ENCODE data around the gene PPM1H.

PPM1H gene

GRCh38 chr12:62781136-62781880, 153.6 kb downstream of the PPM1H start:
- TF ChIP-seq CTCF (IDR thresholded peaks at IDR 0.05; ENCODE audit: borderline replicate concordance, extremely low read depth, low read length, poor library complexity, severe bottlenecking) = no peak
- no peak for TF ChIP-seq EZH2 (IDR thresholded peaks at IDR 0.05; ENCODE audit: borderline replicate concordance, low read depth, low read length, severe bottlenecking)
- H2AFZ ChIP-seq (ENCODE audit: low read depth, low read length) = no peak overlapping the region
- H3K36me3 ChIP-seq (ENCODE audit: insufficient read depth, low read length) = no peaks in the 10 kb centered on the region
- no peak overlapping the region for H3K9ac ChIP-seq (ENCODE audit: low read depth, low read length)
- no peaks in the 10 kb centered on the region for H4K20me1 ChIP-seq (ENCODE audit: insufficient read depth, low read length)
- H3K9me3 ChIP-seq (ENCODE audit: insufficient read depth, low read length, severe bottlenecking) = no peaks in the 10 kb centered on the region
- no peak overlapping the region for H3K4me2 ChIP-seq (ENCODE audit: insufficient read depth, low read length)
- 0 out of 2 replicates have a peak, but pooled peaks cover 4% of the 10 kb centered on the region for H3K4me1 ChIP-seq (ENCODE audit: insufficient read depth, low read length)
- H3K79me2 ChIP-seq (ENCODE audit: insufficient read depth, low read length) = no peaks in the 10 kb centered on the region
- DNase-seq (no peak), ATAC-seq (ENCODE audit: insufficient read depth, low read depth) (no peak)
- H3K4me3 ChIP-seq (ENCODE audit: low read depth in 1 of 2, low read length in 2 of 2) = no peak overlapping the region
- no peaks in the 10 kb centered on the region for H3K27me3 ChIP-seq (ENCODE audit: insufficient read depth, low read length, poor library complexity)
- H3K27ac ChIP-seq (ENCODE audit: low read length) = no peak overlapping the region

- TF ChIP-seq EZH2 (IDR thresholded peaks at IDR 0.05; ENCODE audit: borderline replicate concordance, low read depth, low read length, severe bottlenecking) = no peak
- no peak for TF ChIP-seq CTCF (IDR thresholded peaks at IDR 0.05; ENCODE audit: borderline replicate concordance, extremely low read depth, low read length, poor library complexity, severe bottlenecking)
Observed at GRCh38 chr12:62779488-62779887, 155.5 kb downstream of the PPM1H start.

GRCh38 chr12:62778187-62778586, 156.8 kb downstream of the PPM1H start:
- Histone ChIP-seq H3K4me3 (ENCODE audit: low read depth in 1 of 2, low read length in 2 of 2) (no peak overlapping the region), H3K9me3 (ENCODE audit: insufficient read depth, low read length, severe bottlenecking) (no peaks in the 10 kb centered on the region), H2AFZ (ENCODE audit: low read depth, low read length) (no peak overlapping the region), H3K36me3 (ENCODE audit: insufficient read depth, low read length) (no peaks in the 10 kb centered on the region), H4K20me1 (ENCODE audit: insufficient read depth, low read length) (no peaks in the 10 kb centered on the region), H3K4me1 (ENCODE audit: insufficient read depth, low read length) (no peaks in the 10 kb centered on the region), H3K4me2 (ENCODE audit: insufficient read depth, low read length) (no peak overlapping the region), H3K27me3 (ENCODE audit: insufficient read depth, low read length, poor library complexity) (no peaks in the 10 kb centered on the region), H3K9ac (ENCODE audit: low read depth, low read length) (no peak overlapping the region), H3K27ac (ENCODE audit: low read length) (no peak overlapping the region), H3K79me2 (ENCODE audit: insufficient read depth, low read length) (no peaks in the 10 kb centered on the region)
- DNase-seq (no peak), ATAC-seq (ENCODE audit: insufficient read depth, low read depth) (no peak)
- TF ChIP-seq CTCF (IDR thresholded peaks at IDR 0.05; ENCODE audit: borderline replicate concordance, extremely low read depth, low read length, poor library complexity, severe bottlenecking) (no peak), EZH2 (IDR thresholded peaks at IDR 0.05; ENCODE audit: borderline replicate concordance, low read depth, low read length, severe bottlenecking) (no peak)

More at GRCh38 chr12:62779488-62779887, 155.5 kb downstream of the PPM1H start:
- ATAC-seq (ENCODE audit: insufficient read depth, low read depth) (no peak), DNase-seq (no peak)
- Histone ChIP-seq H3K27ac (ENCODE audit: low read length) (no peak overlapping the region), H3K4me2 (ENCODE audit: insufficient read depth, low read length) (no peak overlapping the region), H3K4me3 (ENCODE audit: low read depth in 1 of 2, low read length in 2 of 2) (no peak overlapping the region), H3K4me1 (ENCODE audit: insufficient read depth, low read length) (no peaks in the 10 kb centered on the region), H3K79me2 (ENCODE audit: insufficient read depth, low read length) (no peaks in the 10 kb centered on the region), H2AFZ (ENCODE audit: low read depth, low read length) (no peak overlapping the region), H3K9me3 (ENCODE audit: insufficient read depth, low read length, severe bottlenecking) (no peaks in the 10 kb centered on the region), H3K27me3 (ENCODE audit: insufficient read depth, low read length, poor library complexity) (no peaks in the 10 kb centered on the region), H4K20me1 (ENCODE audit: insufficient read depth, low read length) (no peaks in the 10 kb centered on the region), H3K36me3 (ENCODE audit: insufficient read depth, low read length) (no peaks in the 10 kb centered on the region), H3K9ac (ENCODE audit: low read depth, low read length) (no peak overlapping the region)
